Stimulated activated CD8-positive, alpha-beta memory T cell treated with anti-CD3 and anti-CD28 coated beads, Interleukin-4, amount 100 ng/mL, for 4 hours (primary cell): ENCODE measurements around the gene FRY.
"Not testable (repeated sequence)": the region's sequence is repeated elsewhere in the genome, so short reads cannot be mapped to it uniquely, and the experiment has no call there.

ENCODE experiments used
- DNase-seq, 2 donors: peaks; one replicate each; pipeline ENCODE4 v3.0.0-alpha.2; 2020; ENCODE audit warnings: low read depth in 2 of 2, low spot score in 1 of 2

The FRY gene

GRCh38 chr13:32031025-32031814 is at the start of gene FRY:
Gene FRY (plus strand): TSS chr13:32031774. CDS start chr13:32031796, 22 bp downstream.
- DNase-seq, result peak; percentile 3 to 5

- no peak for DNase-seq
Measured at GRCh38 chr13:31982124-31982523, 49.5 kb upstream of the FRY start.

GRCh38 chr13:31982540-31982939 is 49.0 kb upstream of the FRY start:
- DNase-seq, result no peak

GRCh38 chr13:31983696-31984095 is 47.9 kb upstream of the FRY start:
- DNase-seq, result not testable (repeated sequence)

- not testable (repeated sequence) for DNase-seq
Measured at GRCh38 chr13:31984388-31984787, 47.2 kb upstream of the FRY start.

- no peak for DNase-seq
Measured at GRCh38 chr13:31986676-31987470, 44.7 kb upstream of the FRY start.

GRCh38 chr13:31987535-31988170 is 43.9 kb upstream of the FRY start:
- no peak for DNase-seq

GRCh38 chr13:31994367-31994766 is 37.2 kb upstream of the FRY start:
- not testable (repeated sequence) for DNase-seq

- DNase-seq, result no peak
Measured at GRCh38 chr13:31996601-31997000, 35.0 kb upstream of the FRY start.

- no peak for DNase-seq
Measured at GRCh38 chr13:31997641-31998040, 33.9 kb upstream of the FRY start.

- no peak for DNase-seq
Measured at GRCh38 chr13:31998131-31998530, 33.4 kb upstream of the FRY start.

- not testable (repeated sequence) for DNase-seq
Measured at GRCh38 chr13:32000754-32001153, 30.8 kb upstream of the FRY start.

- no peak for DNase-seq
Measured at GRCh38 chr13:32001154-32001768, 30.3 kb upstream of the FRY start.

- no peak for DNase-seq
Measured at GRCh38 chr13:32001769-32002168, 29.8 kb upstream of the FRY start.

GRCh38 chr13:32002873-32003272 is 28.7 kb upstream of the FRY start:
- DNase-seq, result no peak

- no peak for DNase-seq
Measured at GRCh38 chr13:32007494-32007893, 24.1 kb upstream of the FRY start.

GRCh38 chr13:32008518-32009175 is 22.9 kb upstream of the FRY start:
- DNase-seq, result no peak

GRCh38 chr13:32009362-32009761 is 22.2 kb upstream of the FRY start:
- DNase-seq, result no peak

GRCh38 chr13:32010136-32010535 is 21.4 kb upstream of the FRY start:
- DNase-seq, result no peak

- DNase-seq, result no peak
Measured at GRCh38 chr13:32011971-32012370, 19.6 kb upstream of the FRY start.

- DNase-seq, result no peak
Measured at GRCh38 chr13:32013181-32013580, 18.4 kb upstream of the FRY start.
